GM12891 (cell line): ENCODE measurements around the gene NCF2.

ENCODE experiments used
- DNase-seq: peaks from one replicate; pipeline ENCODE4 v3.0.0; 2011; ENCODE audit warnings: low spot score; ENCODE audit not compliant: insufficient read length
- FAIRE-seq: peaks from 2 replicates; lab custom pipeline; 2011; peaks lifted over from hg19 to GRCh38; lab: Jason Lieb, UNC
- PAX5 ChIP-seq: IDR thresholded peaks from 2 replicates; pipeline ENCODE4 v1.6.1; 2011; ENCODE audit warnings: low read length, moderate library complexity, mild to moderate bottlenecking; ENCODE audit not compliant: insufficient read depth, severe bottlenecking
- POLR2A ChIP-seq: IDR thresholded peaks from 2 replicates; pipeline ENCODE4 v1.6.1; 2011; ENCODE audit warnings: low read depth, low read length, control low read depth
- POLR2AphosphoS5 ChIP-seq: IDR thresholded peaks from 2 replicates; pipeline ENCODE4 v1.6.1; 2011; ENCODE audit warnings: low read depth, low read length, control low read depth
- POU2F2 ChIP-seq: IDR thresholded peaks from 2 replicates; pipeline ENCODE4 v1.6.1; 2011; ENCODE audit warnings: low read depth, mild to moderate bottlenecking, control low read depth, low read length, moderate library complexity
- SPI1 ChIP-seq: IDR thresholded peaks from 2 replicates; pipeline ENCODE4 v1.6.1; 2011; ENCODE audit warnings: low read depth, low read length, control low read depth
- TAF1 ChIP-seq: IDR thresholded peaks from 2 replicates; pipeline ENCODE4 v1.6.1; 2011; ENCODE audit warnings: low read depth, low read length, control low read depth

The NCF2 gene

DNA sequence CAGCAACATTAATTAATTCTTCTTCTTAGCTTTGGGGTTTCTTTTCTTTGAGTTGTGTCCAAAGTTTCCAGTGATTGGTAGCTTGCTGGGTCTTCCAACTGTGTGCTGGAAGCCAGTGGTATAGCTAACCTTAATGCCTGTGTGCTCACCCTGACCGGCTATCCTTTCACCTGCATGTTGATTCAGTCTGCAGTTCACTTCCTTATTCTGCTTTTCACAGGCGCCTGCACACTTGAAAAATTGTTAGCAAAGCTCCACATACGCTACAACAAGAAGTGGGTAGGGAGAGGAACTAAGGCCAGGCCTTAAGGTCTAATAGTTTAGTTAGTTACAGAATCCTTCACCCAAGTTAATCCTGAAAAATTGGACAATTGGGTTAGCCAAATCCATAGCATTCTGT lies 35.7 kb downstream of the NCF2 start:
- FAIRE-seq (no peak), DNase-seq (no peak)
- peak; percentile 59 for TF ChIP-seq SPI1
- TF ChIP-seq TAF1 = no peak

DNA sequence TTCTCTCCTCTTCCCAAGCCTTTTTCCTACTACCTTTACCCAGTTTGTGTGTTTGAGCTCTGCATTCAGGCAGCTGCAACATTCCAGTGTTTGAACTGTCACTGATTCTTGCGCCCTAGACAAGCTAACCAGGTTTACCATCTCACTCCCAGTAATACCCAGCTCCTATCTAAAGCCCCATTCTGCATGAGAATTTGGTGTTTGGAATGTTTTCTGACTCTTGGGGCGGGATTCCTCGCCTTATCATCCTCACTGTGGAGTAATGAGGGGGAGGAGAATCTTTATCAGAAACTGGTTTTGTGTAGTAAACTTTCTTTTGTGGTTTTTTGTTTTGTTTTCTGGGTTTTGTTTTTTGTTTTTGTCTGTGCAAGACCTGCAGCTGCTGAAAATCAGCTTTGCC lies 36.5 kb downstream of the NCF2 start:
- no peak for DNase-seq
- no peak for FAIRE-seq
- no peak for TF ChIP-seq PAX5
- TF ChIP-seq SPI1 = no peak
- TF ChIP-seq POU2F2 = no peak
- TF ChIP-seq POLR2AphosphoS5 = no peak

DNA sequence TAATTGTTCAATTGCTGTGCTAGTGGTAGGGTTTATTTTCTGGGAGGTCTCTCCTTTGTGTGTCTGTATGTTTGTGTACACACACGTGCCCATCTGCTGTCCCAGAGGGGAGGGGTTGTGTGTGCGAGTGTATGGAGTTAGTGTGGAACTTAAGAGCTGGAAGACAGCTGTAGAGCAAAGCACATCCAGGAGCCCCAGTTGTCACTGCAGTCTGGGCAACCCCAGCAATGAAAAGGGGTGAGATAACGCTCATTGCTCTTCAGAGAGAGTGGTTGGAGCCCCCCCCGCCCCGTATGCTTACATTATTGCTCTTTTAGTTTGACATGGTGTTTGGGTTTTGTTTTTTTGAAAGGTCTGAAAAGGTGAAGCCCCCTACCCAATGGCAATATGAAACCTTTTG lies 36.9 kb downstream of the NCF2 start:
- no peak for FAIRE-seq
- TF ChIP-seq SPI1 (no peak), POLR2AphosphoS5 (no peak), PAX5 (no peak), POLR2A (no peak), TAF1 (no peak), POU2F2 (no peak)
- DNase-seq = no peak

DNA sequence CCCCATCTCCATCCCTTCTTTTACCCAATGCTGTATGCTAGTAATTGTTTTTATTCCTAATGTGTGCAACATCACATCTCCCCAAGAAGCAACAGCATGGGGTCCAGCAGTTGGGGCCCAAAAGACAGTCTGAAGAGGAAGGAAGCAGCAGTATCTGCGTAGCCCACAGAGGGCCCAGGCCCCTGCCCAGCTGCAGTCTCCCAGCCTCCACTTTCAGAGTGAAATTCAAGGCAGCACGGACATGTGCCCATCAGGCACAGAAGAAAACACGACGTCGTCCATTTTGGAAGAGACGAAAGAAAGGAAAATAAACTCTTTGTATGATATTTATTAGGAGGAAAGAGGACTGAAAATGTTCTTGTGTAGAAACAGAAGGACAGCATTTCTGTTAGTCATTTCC lies 37.4 kb downstream of the NCF2 start:
- DNase-seq = no peak
- no peak for TF ChIP-seq SPI1
- no peak for TF ChIP-seq POLR2A
- no peak for TF ChIP-seq POU2F2
- TF ChIP-seq POLR2AphosphoS5 = no peak
- no peak for TF ChIP-seq PAX5
- TF ChIP-seq TAF1 = no peak
- no peak for FAIRE-seq

DNA sequence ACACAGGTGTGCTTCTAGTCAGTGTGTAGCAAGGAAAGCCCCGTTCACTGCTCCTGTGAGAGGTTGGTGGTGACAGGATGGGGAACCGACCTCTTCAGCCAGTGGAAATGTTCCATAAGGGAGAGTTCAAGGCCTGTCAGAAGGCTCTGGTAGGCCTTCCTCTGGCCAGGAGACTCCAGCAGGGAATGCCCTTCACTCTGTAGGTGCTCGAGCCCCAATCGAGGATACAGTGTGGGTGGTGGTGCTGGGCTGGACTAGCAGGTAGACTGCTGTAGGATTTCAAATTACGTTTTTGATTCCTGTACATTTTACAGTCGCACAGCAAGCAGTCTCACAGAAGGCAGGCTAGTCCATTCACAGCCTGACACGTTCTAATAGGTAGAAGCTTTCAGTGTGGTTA lies 37.8 kb downstream of the NCF2 start:
- no peak for DNase-seq
- TF ChIP-seq TAF1 (no peak), PAX5 (no peak), POU2F2 (no peak), POLR2A (no peak), SPI1 (no peak), POLR2AphosphoS5 (no peak)
- no peak for FAIRE-seq

DNA sequence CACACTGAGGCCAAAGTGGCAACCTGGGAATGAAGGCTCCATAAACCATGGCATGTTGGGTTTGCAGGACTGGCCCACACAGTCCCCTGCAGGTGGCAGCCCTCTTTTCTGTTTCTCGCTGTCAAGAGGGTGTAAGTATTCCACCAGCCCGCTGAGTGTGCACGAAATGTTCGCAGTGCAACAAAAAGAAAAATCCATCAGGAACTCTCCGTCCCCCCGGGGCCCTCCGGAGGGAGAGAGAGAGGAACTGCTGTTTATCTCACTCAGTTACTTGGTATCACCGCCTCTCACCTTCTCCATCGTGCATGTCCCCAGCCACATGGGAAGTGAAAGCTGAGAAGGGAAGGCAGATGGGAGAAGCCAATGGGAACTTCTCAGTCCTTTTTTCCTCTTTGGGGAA lies 38.3 kb downstream of the NCF2 start:
- DNase-seq (no peak), FAIRE-seq (no peak)
- no peak for TF ChIP-seq POLR2A
- TF ChIP-seq TAF1 = no peak
- TF ChIP-seq PAX5 = no peak
- no peak for TF ChIP-seq POLR2AphosphoS5
- no peak for TF ChIP-seq POU2F2
- TF ChIP-seq SPI1 = no peak

DNA sequence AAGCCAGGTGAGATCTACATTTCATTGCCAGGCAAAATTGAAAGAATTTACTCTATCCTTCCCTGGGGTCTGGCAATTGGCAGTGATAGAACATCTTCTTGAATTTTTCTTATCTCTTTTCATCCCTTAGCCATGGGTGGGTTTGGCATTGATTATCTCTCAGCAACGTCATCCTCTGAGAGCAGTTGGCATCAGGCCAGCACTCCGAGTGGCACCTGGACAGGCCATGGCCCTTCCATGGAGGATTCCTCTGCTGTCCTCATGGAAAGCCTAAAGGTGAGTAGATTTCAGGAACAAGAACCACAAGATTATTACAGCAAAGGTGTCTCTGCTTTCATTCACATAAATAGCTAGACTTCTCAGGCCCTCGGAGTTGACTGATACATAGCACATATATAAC lies 39.3 kb downstream of the NCF2 start:
- TF ChIP-seq PAX5 = no peak
- TF ChIP-seq POU2F2 = no peak
- TF ChIP-seq POLR2A = no peak
- no peak for TF ChIP-seq POLR2AphosphoS5
- TF ChIP-seq TAF1 = no peak
- TF ChIP-seq SPI1 = no peak
- DNase-seq (no peak), FAIRE-seq (peak; percentile 9)

DNA sequence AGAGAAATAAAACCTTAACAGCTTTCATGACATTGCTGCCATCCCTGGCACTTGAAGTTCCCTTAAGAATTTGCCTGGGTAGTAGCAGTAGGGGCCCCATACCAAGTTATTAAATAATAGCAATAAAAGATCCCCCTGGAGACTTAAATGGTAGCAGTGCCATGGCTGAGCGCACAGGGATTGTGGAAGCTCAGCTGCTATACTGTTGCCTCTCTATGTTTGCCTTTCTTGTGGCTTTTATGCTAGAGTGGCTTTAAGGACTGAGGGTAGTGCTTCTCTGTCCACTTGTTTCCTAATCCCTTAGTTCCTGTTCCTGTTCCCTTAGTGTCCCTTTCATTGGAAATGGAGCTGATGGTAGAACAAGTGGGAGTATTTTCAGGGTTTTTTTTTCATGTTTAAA lies 42.1 kb downstream of the NCF2 start:
- no peak for FAIRE-seq

DNA sequence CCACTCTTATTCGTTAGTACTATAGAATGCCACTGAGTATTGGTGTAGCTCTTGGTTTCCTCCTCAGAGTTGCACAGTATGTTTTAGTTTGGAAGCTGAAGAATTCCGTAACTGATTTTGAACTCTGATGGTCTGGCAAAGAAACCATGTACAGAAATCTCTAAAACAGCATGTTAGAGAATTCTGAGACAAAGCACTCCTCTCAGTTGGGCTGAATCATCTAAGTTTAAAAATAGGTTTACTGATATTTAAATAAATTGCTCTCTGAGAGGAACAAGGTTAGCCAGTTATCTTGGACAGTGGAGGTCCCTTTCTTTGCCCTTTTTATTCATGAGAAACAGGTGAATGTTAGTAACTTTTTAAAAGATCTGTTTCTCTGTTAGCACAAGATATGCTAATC lies 43.8 kb downstream of the NCF2 start:
- no peak for FAIRE-seq
- no peak for DNase-seq
- TF ChIP-seq SPI1 (no peak), POU2F2 (no peak), PAX5 (no peak), POLR2AphosphoS5 (no peak), POLR2A (no peak)

More for the DNA sequence above, 42.1 kb downstream of the NCF2 start:
- TF ChIP-seq PAX5 (peak; percentile 73), POU2F2 (no peak), SPI1 (no peak)
- no peak for DNase-seq

DNA sequence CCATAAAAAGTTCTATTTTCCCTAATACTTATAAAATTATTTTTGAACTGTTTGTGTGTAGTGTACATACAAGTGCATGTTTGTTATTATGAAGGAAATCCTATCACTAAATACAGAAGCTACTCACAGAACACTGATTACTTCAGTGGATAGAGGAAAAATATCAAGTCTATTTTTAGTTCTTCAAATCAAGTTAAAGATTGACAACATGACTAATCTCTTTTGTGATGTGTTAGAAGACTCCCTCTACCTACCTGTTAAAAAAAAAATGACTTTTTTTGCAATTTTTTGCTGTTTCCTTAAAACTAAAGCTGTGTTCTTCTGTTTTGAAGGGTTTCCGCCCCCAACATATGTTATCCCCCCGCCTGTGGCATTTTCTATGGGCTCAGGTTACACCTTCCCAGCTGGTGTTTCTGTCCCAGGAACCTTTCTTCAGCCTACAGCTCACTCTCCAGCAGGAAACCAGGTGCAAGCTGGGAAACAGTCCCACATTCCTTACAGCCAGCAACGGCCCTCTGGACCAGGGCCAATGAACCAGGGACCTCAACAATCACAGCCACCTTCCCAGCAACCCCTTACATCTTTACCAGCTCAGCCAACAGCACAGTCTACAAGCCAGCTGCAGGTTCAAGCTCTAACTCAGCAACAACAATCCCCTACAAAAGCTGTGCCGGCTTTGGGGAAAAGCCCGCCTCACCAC lies 45.5 kb downstream of the NCF2 start:
- TF ChIP-seq PAX5 (no peak), POLR2AphosphoS5 (no peak), POLR2A (no peak), POU2F2 (no peak), TAF1 (no peak), SPI1 (no peak)
- DNase-seq = no peak
- no peak for FAIRE-seq
